ENCODE measurements around the gene LPA.

DNA sequence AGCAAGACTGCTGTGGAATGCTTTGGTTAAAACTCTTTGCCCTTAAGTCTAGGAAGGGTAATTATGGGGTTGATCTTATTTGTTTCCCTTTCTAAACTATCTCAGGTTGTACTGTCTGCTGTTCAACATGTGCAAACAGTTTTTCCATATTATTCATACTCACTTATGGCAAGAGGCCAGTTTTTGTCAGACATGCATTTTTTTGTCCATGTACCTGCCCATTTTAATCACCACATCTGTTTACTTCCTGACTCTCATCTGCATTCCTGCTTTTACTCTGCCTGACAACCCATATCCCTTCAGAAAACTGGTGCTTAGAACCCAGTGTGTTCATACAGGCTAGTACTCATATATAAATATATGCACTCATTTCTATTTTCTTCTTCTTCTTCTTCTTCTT, 80.3 kb downstream of the LPA start:
- TF ChIP-seq, protein P1, sequence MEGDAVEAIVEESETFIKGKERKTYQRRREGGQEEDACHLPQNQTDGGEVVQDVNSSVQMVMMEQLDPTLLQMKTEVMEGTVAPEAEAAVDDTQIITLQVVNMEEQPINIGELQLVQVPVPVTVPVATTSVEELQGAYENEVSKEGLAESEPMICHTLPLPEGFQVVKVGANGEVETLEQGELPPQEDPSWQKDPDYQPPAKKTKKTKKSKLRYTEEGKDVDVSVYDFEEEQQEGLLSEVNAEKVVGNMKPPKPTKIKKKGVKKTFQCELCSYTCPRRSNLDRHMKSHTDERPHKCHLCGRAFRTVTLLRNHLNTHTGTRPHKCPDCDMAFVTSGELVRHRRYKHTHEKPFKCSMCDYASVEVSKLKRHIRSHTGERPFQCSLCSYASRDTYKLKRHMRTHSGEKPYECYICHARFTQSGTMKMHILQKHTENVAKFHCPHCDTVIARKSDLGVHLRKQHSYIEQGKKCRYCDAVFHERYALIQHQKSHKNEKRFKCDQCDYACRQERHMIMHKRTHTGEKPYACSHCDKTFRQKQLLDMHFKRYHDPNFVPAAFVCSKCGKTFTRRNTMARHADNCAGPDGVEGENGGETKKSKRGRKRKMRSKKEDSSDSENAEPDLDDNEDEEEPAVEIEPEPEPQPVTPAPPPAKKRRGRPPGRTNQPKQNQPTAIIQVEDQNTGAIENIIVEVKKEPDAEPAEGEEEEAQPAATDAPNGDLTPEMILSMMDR (IDR thresholded peaks at IDR 0.05; ENCODE audit: insufficient read depth, low read length, poor library complexity, severe bottlenecking) = no peak
- TF ChIP-seq EZH2phosphoT487 (conservative IDR thresholded peaks at IDR 0.05; ENCODE audit: low read length) = no peak

All from SU-DHL-6 (cell line).